Breast epithelium (tissue), 4 donors: ENCODE measurements around the gene POU2F3. TPM values are rescaled to one million over a fixed set of nuclear protein-coding genes. Genes with fewer than 3 reads are reported as not detected.

Experiments
- DNase-seq, 2 donors: peaks; one replicate each; pipeline ENCODE4 v3.0.0-alpha.2; 2019; ENCODE audit warnings: low spot score in 2 of 2
- H3K27ac ChIP-seq, 2 donors: fragments of 200-600 bp; sonication (generic) in 1 of 2; one replicate each; pipeline ENCODE4 v1.5.1; 2016 to 2019; ENCODE audit warnings: mild to moderate bottlenecking in 1 of 2
- H3K27me3 ChIP-seq, 2 donors: fragments of 200-600 bp; sonication (generic) in 1 of 2; one replicate each; pipeline versions ENCODE4 v1.5.1 to v1.6.0; 2017 to 2019; ENCODE audit warnings: control low read depth in 1 of 2, mild to moderate bottlenecking in 1 of 2
- H3K36me3 ChIP-seq: fragments of 200-600 bp; one replicate; pipeline ENCODE4 v1.5.1; 2019
- H3K4me1 ChIP-seq, 2 donors: fragments of 200-600 bp; sonication (generic); one replicate each; pipeline ENCODE4 v1.5.1; 2016 to 2019; ENCODE audit warnings: control low read depth in 1 of 2
- H3K4me3 ChIP-seq, 3 donors: fragments of 200-600 bp; sonication (generic); 1 replicate in 2 of 3; 2 replicates in 1 of 3; pipeline ENCODE4 v1.5.1; 2016 to 2019; ENCODE audit warnings: mild to moderate bottlenecking in 3 of 3, moderate library complexity in 2 of 3
- H3K9me3 ChIP-seq, 2 donors: fragments of 200-600 bp; sonication (generic) in 1 of 2; one replicate each; pipeline ENCODE4 v1.5.1; 2016 to 2019; ENCODE audit warnings: control low read depth in 1 of 2
- POLR2A ChIP-seq: fragments of 450-650 bp; IDR thresholded peaks from one replicate; pipeline ENCODE4 v1.6.1; 2016; ENCODE audit warnings: antibody characterized with exemption, mild to moderate bottlenecking, moderate library complexity
- POLR2AphosphoS5 ChIP-seq, 3 donors: sonication (generic); formaldehyde crosslinking; IDR thresholded peaks; one replicate each; pipeline ENCODE4 v1.6.1; 2017; ENCODE audit warnings: antibody characterized with exemption in 3 of 3
- intact Hi-C: fragments of 100-400 bp; cut with DNase I; formaldehyde crosslinking; loops from one replicate; pipeline ENCODE4 v1.15.1; 2023; ENCODE audit warnings: low total_unique reads
- total RNA-seq, 3 donors: library from RNA; depleted of rRNA; stranded (reverse); fragments of >200 nt; gene quantifications; one replicate each; pipeline ENCODE4 v1.1.0, GENCODE V29; 2016
- TF ChIP-seq, protein P1 (sequence below), 3 donors: fragments of 450-650 bp; IDR thresholded peaks; one replicate each; pipeline ENCODE4 v1.5.1; 2016 to 2017; ENCODE audit warnings: antibody characterized with exemption in 3 of 3, mild to moderate bottlenecking in 3 of 3, moderate library complexity in 3 of 3

POU2F3 gene
- total RNA-seq, 3 donors from 2014 or later = 3.9 to 7.0 TPM; not detected in 1

DNA sequence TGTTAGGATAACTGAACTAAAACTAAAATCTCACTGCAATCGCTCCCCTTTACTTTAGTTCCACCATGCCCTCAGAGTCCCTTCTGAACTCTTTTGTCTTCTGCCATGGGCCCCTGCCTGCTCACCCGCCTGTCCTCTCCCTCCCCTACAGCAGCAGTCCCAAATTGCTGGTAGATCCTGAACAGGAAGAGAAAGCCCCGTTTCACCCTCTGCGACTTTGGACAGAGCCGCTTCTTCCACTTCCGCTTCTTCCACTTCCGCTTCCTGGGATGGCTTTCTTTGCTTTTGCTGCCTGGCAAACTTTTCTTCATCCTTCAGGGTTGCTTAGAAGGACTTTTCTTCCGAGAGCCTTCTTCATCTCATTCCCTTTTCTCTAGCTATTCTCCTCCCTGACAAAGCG is 49.5 kb downstream of the POU2F3 start:
- no peaks in the 10 kb centered on the region for H3K4me1 ChIP-seq
- H3K27ac ChIP-seq = no peak overlapping the region
- no peaks in the 10 kb centered on the region for H3K9me3 ChIP-seq
- no peak overlapping the region for H3K4me3 ChIP-seq
- intact Hi-C loops = no loop called here
- DNase-seq = no peak
- H3K36me3 ChIP-seq = no peaks in the 10 kb centered on the region
- TF ChIP-seq, protein P1, sequence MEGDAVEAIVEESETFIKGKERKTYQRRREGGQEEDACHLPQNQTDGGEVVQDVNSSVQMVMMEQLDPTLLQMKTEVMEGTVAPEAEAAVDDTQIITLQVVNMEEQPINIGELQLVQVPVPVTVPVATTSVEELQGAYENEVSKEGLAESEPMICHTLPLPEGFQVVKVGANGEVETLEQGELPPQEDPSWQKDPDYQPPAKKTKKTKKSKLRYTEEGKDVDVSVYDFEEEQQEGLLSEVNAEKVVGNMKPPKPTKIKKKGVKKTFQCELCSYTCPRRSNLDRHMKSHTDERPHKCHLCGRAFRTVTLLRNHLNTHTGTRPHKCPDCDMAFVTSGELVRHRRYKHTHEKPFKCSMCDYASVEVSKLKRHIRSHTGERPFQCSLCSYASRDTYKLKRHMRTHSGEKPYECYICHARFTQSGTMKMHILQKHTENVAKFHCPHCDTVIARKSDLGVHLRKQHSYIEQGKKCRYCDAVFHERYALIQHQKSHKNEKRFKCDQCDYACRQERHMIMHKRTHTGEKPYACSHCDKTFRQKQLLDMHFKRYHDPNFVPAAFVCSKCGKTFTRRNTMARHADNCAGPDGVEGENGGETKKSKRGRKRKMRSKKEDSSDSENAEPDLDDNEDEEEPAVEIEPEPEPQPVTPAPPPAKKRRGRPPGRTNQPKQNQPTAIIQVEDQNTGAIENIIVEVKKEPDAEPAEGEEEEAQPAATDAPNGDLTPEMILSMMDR (IDR thresholded peaks at IDR 0.05) = no peak
- TF ChIP-seq POLR2A (no peak), POLR2AphosphoS5 (IDR thresholded peaks at IDR 0.05) (no peak)
- no peaks in the 10 kb centered on the region for H3K27me3 ChIP-seq

DNA sequence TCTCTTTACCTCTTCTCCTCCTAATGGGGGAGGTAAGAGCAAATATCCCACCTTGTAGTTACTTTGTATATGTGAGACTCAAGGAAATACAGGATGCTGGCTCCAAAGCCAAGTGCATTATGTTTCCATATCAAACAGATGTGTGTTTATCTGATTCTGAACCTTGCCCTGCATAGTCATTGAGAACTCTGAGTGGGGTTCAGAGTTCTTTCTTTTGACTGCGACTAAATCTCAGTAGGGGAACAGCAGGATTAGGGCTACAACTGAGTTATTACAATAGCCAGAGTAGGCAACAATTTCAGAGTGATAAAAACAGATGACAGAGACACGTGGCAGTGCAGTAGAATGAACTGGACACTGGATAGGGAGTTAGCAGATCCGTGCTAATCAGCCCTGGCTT is 51.0 kb downstream of the POU2F3 start:
- intact Hi-C loops = loop anchor here (2.0 kb wide), 1 partner anchor 18 kb away; no protein-coding TSS in a partner anchor
- Histone ChIP-seq H3K4me3 (no peak overlapping the region), H3K27me3 (no peaks in the 10 kb centered on the region), H3K27ac (no peak overlapping the region), H3K36me3 (no peaks in the 10 kb centered on the region), H3K9me3 (no peaks in the 10 kb centered on the region), H3K4me1 (no peaks in the 10 kb centered on the region)
- no peak for DNase-seq
- TF ChIP-seq POLR2A = no peak
- TF ChIP-seq, protein P1 (IDR thresholded peaks at IDR 0.05) = no peak
- TF ChIP-seq POLR2AphosphoS5 (IDR thresholded peaks at IDR 0.05) = no peak

DNA sequence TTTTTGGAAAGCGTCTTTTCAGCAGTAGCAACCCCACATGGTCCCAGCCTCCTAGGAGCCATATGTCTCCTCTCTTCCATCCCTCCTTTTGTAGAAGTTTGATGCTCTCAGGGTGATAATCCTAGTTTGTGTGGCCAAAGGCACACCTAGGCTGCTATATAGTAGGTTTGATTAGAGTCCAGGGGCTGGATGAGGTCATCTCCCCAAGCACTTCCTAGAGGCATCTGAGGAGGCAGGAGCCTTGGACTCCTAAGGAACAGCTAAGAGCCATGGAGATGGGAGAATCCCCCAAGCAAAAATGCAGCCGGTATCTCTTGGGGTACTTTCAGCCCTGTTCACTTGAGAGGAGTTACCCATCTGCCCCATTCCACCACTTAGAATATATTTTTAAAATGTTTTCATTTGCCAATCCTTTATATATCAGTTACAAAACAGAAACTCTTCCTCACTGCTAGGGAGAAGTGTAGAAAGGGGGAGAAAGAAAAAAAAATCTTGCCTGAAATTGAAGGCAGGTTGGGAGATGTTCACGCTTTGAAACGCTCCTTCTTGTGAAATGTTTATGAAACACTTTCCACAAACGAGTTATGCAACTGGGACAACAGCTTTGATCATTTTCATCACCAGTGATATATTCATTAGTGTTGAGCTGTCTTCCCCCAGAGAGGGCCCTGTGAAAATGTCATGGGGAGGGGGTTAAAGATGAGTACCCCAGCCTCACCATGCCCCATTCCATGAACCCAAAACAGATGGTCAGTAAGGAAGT is 53.3 kb downstream of the POU2F3 start:
- intact Hi-C loops = no loop called here
- no peak overlapping the region for H3K27ac ChIP-seq
- no peak for DNase-seq
- no peak overlapping the region for H3K4me3 ChIP-seq
- no peaks in the 10 kb centered on the region for H3K27me3 ChIP-seq
- TF ChIP-seq POLR2AphosphoS5 (IDR thresholded peaks at IDR 0.05) = no peak
- H3K4me1 ChIP-seq = no peaks in the 10 kb centered on the region
- no peaks in the 10 kb centered on the region for H3K9me3 ChIP-seq
- no peaks in the 10 kb centered on the region for H3K36me3 ChIP-seq

DNA sequence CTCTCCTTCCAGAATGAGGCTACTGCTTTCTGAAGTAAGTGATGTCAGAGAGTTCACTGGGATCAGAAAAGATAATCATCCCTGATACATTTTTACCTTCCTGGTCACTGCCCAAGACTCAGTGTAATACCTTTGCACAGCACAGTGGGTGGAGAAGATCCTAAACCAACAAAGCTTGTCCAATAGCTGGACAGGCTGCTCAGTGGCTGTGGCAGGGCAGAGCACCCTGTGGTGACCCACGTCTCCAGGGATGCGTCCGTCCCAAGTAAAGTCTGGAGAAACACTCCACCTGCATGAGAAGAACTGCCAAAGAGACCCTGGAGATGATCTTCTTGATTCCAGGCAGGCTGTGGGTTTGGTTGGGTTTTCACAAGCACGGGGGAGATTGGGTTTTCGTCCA is 54.2 kb downstream of the POU2F3 start:
- Histone ChIP-seq H3K9me3 (no peaks in the 10 kb centered on the region), H3K4me1 (no peaks in the 10 kb centered on the region), H3K27me3 (no peaks in the 10 kb centered on the region), H3K27ac (no peak overlapping the region), H3K36me3 (no peaks in the 10 kb centered on the region), H3K4me3 (no peak overlapping the region)
- DNase-seq = no peak
- TF ChIP-seq POLR2A (no peak), POLR2AphosphoS5 (IDR thresholded peaks at IDR 0.05) (no peak)
- TF ChIP-seq, protein P1 (IDR thresholded peaks at IDR 0.05) = no peak
- intact Hi-C loops = no loop called here

DNA sequence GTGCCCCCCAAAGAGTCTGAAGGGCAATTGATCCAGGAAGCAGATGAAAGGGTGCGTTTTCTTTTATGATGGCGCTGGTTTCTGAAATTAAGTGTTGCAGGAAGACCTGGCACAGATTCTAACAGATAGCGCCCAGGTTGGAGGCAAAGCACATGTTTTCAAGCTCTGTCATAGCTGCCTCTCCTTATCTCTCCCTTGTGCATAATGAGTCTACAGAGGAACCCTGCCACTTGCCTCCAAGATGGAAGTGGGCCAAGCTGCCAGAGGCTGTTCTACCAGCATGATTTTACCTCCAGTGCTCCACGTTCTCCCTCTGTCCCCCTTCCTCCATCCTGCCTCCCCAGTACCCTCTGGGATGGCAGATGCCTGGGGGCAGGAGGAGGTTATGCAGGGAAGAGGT is 55.2 kb downstream of the POU2F3 start:
- TF ChIP-seq, protein P1 (IDR thresholded peaks at IDR 0.05) = no peak
- Histone ChIP-seq H3K27me3 (no peaks in the 10 kb centered on the region), H3K36me3 (no peaks in the 10 kb centered on the region), H3K4me3 (no peak overlapping the region), H3K9me3 (no peaks in the 10 kb centered on the region), H3K27ac (no peak overlapping the region), H3K4me1 (no peaks in the 10 kb centered on the region)
- DNase-seq = no peak
- intact Hi-C loops = no loop called here
